MM.1S (cell line): Measurements from ENCODE around the gene SHC4.

Source experiments
- EZH2 ChIP-seq: fragments of 300-600 bp; sonication (generic); optimal IDR thresholded peaks from 2 replicates; pipeline ENCODE3; 2017; ENCODE audit warnings: low read depth, mild to moderate bottlenecking, antibody characterized with exemption, low read length, mixed read lengths
- EZH2phosphoT487 ChIP-seq: fragments of 300-600 bp; sonication (generic); IDR thresholded peaks from 2 replicates; pipeline ENCODE4 v1.6.1; 2018; ENCODE audit warnings: antibody characterized with exemption, low read length
- TF ChIP-seq, protein P1 (sequence below): fragments of 300-600 bp; sonication (generic); IDR thresholded peaks from 2 replicates; pipeline ENCODE4 v1.5.1; 2016; ENCODE audit warnings: antibody characterized with exemption, low read length, mixed read lengths

DNA sequence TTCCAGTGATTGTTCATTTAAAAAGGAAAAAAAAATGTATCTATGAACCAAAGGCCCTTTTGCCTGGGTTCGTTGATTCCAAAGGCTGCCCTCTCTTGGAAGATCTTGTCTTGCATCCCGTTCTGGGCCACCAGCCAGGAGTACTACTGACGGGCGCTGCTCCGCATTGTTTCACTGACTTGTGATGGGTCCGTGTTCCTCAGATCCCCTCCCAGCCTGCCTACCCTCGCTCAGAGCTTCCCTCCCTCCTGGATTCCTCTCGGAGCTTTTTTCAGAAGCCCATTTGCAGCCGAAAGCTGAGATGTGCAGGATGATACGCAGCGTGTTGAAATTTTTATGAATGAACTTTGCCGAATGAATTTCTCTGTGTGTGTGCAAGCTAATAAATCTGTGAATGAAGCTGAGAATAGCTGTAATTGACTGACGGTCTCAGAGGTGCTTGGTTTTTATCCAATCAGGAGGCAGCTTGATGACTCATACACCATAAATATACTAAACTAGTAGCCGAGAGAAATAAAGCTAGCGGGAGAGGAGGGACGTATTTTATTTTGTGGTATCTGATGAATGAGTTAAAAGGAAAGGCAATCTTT is at the start of gene SHC4:
- TF ChIP-seq EZH2 (no peak), EZH2phosphoT487 (no peak)
- TF ChIP-seq, protein P1, sequence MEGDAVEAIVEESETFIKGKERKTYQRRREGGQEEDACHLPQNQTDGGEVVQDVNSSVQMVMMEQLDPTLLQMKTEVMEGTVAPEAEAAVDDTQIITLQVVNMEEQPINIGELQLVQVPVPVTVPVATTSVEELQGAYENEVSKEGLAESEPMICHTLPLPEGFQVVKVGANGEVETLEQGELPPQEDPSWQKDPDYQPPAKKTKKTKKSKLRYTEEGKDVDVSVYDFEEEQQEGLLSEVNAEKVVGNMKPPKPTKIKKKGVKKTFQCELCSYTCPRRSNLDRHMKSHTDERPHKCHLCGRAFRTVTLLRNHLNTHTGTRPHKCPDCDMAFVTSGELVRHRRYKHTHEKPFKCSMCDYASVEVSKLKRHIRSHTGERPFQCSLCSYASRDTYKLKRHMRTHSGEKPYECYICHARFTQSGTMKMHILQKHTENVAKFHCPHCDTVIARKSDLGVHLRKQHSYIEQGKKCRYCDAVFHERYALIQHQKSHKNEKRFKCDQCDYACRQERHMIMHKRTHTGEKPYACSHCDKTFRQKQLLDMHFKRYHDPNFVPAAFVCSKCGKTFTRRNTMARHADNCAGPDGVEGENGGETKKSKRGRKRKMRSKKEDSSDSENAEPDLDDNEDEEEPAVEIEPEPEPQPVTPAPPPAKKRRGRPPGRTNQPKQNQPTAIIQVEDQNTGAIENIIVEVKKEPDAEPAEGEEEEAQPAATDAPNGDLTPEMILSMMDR = no peak
